Tibial nerve (tissue), 4 donors: ENCODE measurements around the gene CHIC2.

ENCODE experiments used
- CTCF ChIP-seq, 5 experiments: fragments of 200-600 bp in 3 of 5; fragments of 450-650 bp in 2 of 5; sonication (generic) in 3 of 5; IDR thresholded peaks; one replicate each; pipeline ENCODE4 v1.5.1; 2016 to 2019; ENCODE audit warnings: antibody characterized with exemption in 5 of 5, mild to moderate bottlenecking in 3 of 5, moderate library complexity in 2 of 5
- EP300 ChIP-seq, 2 donors: sonication (generic); formaldehyde crosslinking; IDR thresholded peaks; one replicate each; pipeline ENCODE4 v1.6.1; 2017; ENCODE audit warnings: antibody characterized with exemption in 2 of 2, mild to moderate bottlenecking in 1 of 2
- POLR2A ChIP-seq, 2 donors: fragments of 450-650 bp; IDR thresholded peaks; one replicate each; pipeline ENCODE4 v1.6.1; 2017; ENCODE audit warnings: antibody characterized with exemption in 2 of 2, mild to moderate bottlenecking in 2 of 2, moderate library complexity in 2 of 2

GRCh38 chr4:54098375-54098774 is 34.0 kb upstream of the CHIC2 start:
- TF ChIP-seq CTCF (IDR thresholded peaks at IDR 0.05) (no peak), POLR2A (IDR thresholded peaks at IDR 0.05) (no peak), EP300 (IDR thresholded peaks at IDR 0.05) (no peak)
